AG04450 (cell line): Measurements from ENCODE around the gene CACNB4. TPM values are rescaled to one million over a fixed set of nuclear protein-coding genes. Genes with fewer than 3 reads are reported as not detected.

ENCODE experiments used
- CTCF ChIA-PET: fragments of 300-600, 350-600 bp; formaldehyde crosslinking; extraction: SDS; loops from one replicate; lab custom pipeline; 2022; ENCODE audit warnings: antibody characterized with exemption, inconsistent platforms; lab: Charles Lee
- POLR2A ChIA-PET: fragments of 350-600 bp; formaldehyde crosslinking; extraction: SDS; loops from one replicate; lab custom pipeline; 2021; ENCODE audit warnings: antibody characterized with exemption, inconsistent platforms; lab: Yijun Ruan, JAX
- DNase-seq: peaks from one replicate; pipeline ENCODE4 v3.0.0-alpha.2; 2011; ENCODE audit warnings: low read depth, low spot score
- H3K27ac ChIP-seq: one replicate; pipeline ENCODE4 v1.5.1; 2012; ENCODE audit warnings: low read depth, low read length, control low read depth
- H3K27me3 ChIP-seq: one replicate; pipeline ENCODE4 v1.6.0; 2012; ENCODE audit warnings: low read length; ENCODE audit not compliant: control insufficient read depth, insufficient read depth
- H3K4me3 ChIP-seq: 2 replicates; pipeline ENCODE4 v1.5.1; 2011; ENCODE audit warnings: mild to moderate bottlenecking, low read depth, low read length, control low read depth
- H3K9me3 ChIP-seq: 2 replicates; pipeline ENCODE4 v1.5.1; 2012; ENCODE audit warnings: low read length; ENCODE audit not compliant: control insufficient read depth, insufficient read depth
- polyA plus RNA-seq: library from polyadenylated mRNA; depleted of rRNA; stranded (reverse); fragments of >200 nt; gene quantifications from 2 replicates; pipeline ENCODE4 v1.2.3, GENCODE V29; 2011
- TF ChIP-seq, protein P1 (sequence below): IDR thresholded peaks from 2 replicates; pipeline ENCODE4 v1.5.1; 2011; ENCODE audit warnings: low read depth, low read length, control low read depth, inconsistent platforms

Gene CACNB4
- polyA plus RNA-seq, 1 experiment: 0.22 TPM

DNA sequence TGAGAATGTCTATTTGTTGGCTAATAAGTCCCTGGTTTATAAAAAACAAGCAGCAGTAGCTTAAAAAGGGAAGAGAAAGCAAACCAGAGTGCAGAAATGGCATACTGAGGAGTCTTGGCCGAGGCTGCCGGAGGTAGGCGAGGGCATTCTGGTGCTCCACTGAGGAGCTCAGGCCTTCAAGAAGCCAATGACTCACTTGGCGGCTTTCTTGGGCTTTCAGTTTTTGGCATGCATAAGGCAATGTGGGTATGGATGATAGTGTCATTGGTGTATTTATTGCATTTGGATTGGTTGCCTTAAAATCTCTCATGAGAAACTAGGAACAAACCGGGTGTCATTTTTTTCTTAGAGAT lies 151.1 kb downstream of the CACNB4 start:
- POLR2A ChIA-PET: no interaction called here
- CTCF ChIA-PET: no interaction called here
- Histone ChIP-seq H3K9me3 (no peaks in the 10 kb centered on the region), H3K27ac (no peak overlapping the region), H3K4me3 (no peak overlapping the region), H3K27me3 (no peaks in the 10 kb centered on the region)
- DNase-seq: no peak
- TF ChIP-seq, protein P1, sequence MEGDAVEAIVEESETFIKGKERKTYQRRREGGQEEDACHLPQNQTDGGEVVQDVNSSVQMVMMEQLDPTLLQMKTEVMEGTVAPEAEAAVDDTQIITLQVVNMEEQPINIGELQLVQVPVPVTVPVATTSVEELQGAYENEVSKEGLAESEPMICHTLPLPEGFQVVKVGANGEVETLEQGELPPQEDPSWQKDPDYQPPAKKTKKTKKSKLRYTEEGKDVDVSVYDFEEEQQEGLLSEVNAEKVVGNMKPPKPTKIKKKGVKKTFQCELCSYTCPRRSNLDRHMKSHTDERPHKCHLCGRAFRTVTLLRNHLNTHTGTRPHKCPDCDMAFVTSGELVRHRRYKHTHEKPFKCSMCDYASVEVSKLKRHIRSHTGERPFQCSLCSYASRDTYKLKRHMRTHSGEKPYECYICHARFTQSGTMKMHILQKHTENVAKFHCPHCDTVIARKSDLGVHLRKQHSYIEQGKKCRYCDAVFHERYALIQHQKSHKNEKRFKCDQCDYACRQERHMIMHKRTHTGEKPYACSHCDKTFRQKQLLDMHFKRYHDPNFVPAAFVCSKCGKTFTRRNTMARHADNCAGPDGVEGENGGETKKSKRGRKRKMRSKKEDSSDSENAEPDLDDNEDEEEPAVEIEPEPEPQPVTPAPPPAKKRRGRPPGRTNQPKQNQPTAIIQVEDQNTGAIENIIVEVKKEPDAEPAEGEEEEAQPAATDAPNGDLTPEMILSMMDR: no peak

DNA sequence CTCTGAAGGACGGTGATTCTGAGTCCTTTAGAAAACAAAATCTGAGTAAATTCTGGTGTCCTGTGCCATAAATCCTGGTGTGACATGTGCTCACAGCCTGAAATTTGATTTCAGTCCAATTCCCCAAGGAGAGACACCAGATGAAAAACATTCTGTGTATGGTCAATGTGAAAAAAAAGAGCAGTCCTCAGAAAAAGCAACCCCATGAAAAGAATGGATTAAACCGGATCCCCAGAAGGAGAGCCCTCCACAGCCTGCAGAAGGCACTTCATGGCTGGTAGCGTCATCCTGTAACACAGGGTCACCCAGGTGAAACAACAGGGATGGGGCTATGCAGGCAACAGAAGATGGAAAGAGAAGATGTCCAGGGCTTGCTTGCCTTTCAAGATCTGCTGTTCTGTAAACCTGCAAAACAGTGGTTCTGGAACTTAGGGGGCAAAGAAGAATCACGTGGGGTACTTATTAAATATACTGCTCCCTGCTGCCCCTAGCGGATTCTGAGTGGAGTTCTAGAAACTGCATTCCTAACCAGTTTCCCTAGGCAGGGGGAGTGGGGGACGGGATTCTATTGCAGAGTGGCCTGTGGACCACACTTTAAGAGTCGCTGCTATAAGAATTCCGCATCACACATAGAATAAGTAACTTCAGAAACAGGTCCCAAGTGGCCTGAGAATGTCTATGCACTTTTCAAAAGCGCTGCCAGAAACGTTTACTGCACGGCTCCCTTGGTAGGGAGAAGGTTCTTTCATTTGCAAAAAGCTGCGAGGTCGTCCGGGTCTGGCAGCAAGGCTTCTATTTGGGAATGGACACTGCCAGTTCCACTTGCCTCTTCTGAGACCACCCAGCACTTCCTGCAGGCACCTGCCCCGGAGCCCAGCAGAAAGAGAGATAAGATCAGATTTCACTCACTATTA lies 151.7 kb downstream of the CACNB4 start:
- Histone ChIP-seq H3K27me3 (no peaks in the 10 kb centered on the region), H3K9me3 (no peaks in the 10 kb centered on the region), H3K27ac (no peak overlapping the region), H3K4me3 (no peak overlapping the region)
- no peak for DNase-seq
- TF ChIP-seq, protein P1: peak; percentile 45
- ChIA-PET CTCF (no interaction called here), POLR2A (no interaction called here)

DNA sequence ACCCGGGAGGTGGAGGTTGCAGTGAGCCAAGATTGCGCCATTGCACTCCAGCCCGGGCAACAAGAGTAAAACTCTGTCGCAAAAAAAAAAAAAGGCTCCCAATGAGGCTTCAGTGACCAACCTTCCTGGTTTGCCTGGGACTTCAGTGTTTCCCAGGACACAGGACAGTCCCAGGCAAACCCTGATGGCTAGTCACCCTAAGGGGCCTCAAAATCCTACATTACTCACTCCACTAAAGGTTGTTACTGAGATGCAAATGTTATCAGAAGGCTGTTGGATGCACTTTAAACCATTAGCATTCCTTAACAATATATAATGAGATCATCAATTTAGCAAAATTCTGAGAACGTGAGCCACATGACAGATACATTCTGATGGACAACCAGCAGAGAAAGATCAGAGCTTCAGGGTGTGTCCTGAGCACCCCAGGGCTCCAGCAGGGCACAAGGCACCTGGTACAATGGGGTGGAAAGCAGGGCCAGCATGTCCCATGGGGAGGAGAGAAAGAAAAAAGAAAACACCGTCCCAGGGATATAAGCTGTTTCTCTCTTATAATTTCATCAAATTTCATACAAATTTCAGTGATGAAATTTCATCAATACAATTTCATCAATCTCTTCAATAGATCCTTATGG lies 152.5 kb downstream of the CACNB4 start:
- Histone ChIP-seq H3K27ac (no peak overlapping the region), H3K27me3 (no peaks in the 10 kb centered on the region), H3K4me3 (no peak overlapping the region), H3K9me3 (no peaks in the 10 kb centered on the region)
- TF ChIP-seq, protein P1: no peak
- ChIA-PET CTCF (interaction anchor here (0.6 kb wide), 1 partner anchor 80 kb away, joined by 3 read pairs; no protein-coding TSS in a partner anchor), POLR2A (no interaction called here)
- no peak for DNase-seq

DNA sequence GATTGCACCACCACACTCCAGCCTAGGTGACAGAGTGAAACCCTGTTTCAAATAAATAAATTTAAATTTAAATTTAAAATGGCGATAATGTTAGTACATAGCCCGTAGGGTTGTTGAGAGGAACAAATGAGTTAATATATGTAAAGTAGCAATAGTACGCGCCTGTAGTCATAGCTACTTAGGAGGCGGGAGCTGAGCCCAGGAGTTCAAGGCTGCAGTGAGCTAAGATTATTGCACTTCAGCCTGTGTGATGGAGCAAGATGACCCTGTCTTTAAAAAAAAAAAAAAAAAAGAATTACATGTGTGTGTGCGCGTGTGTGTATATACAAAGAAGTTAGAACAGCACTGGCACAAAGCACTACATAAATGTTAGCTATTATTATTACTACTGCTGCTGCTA lies 153.2 kb downstream of the CACNB4 start:
- H3K27me3 ChIP-seq: no peaks in the 10 kb centered on the region
- ChIA-PET CTCF (interaction anchor here (0.6 kb wide), 1 partner anchor 80 kb away, joined by 3 read pairs; no protein-coding TSS in a partner anchor), POLR2A (no interaction called here)
- H3K27ac ChIP-seq: no peak overlapping the region
- DNase-seq: no peak
- H3K9me3 ChIP-seq: no peaks in the 10 kb centered on the region
- H3K4me3 ChIP-seq: no peak overlapping the region
- TF ChIP-seq, protein P1: no peak

DNA sequence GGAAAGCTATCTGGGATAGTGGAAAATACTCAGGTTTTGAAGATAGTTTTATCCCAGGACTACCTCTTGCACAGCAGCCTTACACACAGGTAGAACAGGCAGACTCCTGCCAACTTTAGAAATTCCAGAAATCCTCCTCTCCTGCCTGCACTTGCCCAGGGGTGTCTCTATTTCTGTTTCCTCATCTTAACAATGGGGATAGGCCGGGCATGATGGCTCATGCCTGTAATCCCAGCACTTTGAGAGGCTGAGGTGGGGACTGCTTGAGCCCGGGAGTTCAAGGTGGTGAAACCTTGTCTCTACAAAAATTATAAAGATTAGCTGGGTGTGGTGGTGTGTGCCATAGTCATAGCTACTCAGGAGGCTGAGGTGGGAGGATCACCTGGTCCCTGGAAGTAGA lies 153.7 kb downstream of the CACNB4 start:
- no peak overlapping the region for H3K4me3 ChIP-seq
- no peaks in the 10 kb centered on the region for H3K27me3 ChIP-seq
- ChIA-PET POLR2A (no interaction called here), CTCF (no interaction called here)
- H3K9me3 ChIP-seq: no peaks in the 10 kb centered on the region
- TF ChIP-seq, protein P1: no peak
- H3K27ac ChIP-seq: no peak overlapping the region
- no peak for DNase-seq
